HG02571 (cell line): ENCODE measurements around the gene CACNA1H.

Experiments
- ATAC-seq: cut with Tn5 transposase; IDR thresholded peaks from one replicate; pipeline ENCODE4 v1.9.1; 2021; ENCODE audit warnings: mild to moderate bottlenecking, moderate library complexity; ENCODE audit not compliant: unreplicated experiment

Gene CACNA1H

DNA sequence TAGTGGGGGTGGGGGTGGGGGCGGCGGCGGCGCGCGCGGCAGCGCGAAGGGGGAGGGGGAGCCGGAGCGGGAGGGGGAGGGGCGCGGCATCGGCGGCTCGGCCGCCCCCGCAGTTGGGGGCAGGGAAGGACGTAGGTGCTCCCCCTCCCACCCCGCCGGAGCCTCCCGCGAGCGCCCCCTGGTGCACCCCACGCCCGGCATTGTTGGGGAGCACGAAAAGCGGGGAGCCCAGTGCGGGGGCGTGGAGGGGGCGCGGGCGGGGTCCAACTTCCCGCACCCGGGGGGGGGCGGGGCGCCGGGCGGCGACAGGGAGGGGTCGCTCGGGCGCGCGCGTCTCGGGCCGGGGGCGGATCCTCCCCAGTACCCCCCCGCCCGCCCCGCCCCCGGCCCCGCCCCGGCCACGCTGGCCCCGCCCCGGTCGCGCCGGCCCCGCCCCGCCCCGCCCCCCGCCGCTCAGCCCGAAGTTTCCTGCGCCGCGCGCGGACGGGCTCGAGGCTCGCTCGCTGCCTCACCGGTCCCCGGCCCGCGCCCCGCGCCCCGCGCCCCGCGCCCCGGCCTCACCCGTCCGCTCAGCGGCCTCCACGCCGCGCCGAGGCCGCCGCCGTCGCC, at the start of gene CACNA1H:
Gene CACNA1H, plus strand, starts transcription at position 456 of the 609 bp plus-strand sequence. CDS start 632 bp downstream, outside the sequence.
- no peak for ATAC-seq

- ATAC-seq, result no peak
Measured at GRCh38 chr16:1103636-1103980, 49.3 kb upstream of the CACNA1H start.

DNA sequence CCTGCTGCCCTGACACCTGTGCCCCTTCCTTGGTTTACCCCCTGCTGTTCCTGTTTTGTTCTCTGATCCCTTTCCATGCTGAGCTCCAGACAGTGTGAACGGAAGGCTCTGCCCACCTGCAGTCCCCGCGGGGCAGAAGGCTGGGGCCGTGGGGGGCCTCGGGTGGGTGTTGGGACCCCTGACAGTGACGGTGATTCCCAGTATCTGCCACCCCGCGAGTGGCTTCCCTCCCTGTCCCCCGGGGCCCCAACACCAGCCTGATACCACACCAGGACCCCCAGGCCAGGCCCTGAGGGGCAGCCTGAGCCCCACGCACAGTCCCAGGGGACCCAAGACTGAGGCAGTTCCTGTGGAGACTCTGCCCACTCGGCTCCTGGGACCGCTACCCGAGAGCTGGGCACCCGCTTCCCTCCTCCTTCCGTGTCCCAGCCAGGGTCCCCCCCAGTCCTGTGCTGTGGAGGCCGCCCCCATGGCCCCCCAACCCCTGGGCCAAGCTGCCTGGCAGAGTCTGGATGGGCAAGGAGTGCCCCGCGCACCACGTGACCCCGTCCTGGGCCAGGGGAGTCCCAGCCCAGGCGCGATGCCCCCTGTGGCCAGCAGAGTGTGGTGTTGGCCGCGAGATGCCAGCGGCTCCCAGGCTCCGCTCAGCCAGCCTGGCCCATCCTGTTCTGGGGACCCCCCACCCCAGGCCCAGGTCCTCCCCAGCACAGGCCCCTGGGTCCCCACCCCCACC, 46.9 kb upstream of the CACNA1H start:
- ATAC-seq, result no peak

DNA sequence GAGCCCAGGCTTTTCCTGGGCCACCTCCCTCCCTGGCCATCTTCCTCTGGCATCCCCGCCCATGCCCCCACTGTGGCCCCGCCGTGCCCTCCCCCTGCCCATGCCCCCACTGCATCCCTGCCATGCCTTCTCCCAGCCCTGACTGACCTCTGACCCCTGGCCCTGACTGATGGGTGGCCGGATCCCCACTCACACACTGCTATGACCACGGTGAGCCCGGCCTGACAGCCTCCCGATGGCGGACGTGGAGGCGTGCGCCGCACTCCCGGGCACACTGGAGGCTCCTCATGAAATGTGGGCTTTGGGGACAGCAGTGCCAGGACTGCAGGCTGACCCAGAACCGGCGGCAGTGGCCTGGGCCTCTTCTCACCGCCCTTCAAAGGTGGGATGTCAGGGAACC, 46.2 kb upstream of the CACNA1H start:
- no peak for ATAC-seq

GRCh38 chr16:1107141-1107540, 45.8 kb upstream of the CACNA1H start:
- no peak for ATAC-seq

DNA sequence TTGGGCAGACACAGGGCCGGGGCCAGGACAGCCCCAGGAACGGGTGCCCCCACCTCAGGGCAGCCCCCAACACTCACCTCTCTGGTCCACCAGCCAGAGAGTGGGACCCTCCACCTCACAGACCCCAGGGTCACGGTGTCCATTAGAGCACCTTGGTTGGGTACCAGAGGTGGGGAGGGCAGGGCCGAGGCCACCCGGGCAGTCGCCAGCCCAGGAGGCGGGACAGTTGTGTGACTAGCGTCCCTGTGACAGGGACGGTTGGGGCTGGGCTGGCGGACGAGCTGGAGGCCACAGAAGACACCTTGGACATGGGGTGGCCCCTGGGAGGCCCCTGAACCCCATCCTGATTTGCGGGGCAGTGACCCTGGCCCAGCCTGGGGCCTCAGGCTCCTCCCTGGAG, 45.2 kb upstream of the CACNA1H start:
- ATAC-seq, result no peak

GRCh38 chr16:1108299-1109252, 44.3 kb upstream of the CACNA1H start:
- ATAC-seq, result no peak

DNA sequence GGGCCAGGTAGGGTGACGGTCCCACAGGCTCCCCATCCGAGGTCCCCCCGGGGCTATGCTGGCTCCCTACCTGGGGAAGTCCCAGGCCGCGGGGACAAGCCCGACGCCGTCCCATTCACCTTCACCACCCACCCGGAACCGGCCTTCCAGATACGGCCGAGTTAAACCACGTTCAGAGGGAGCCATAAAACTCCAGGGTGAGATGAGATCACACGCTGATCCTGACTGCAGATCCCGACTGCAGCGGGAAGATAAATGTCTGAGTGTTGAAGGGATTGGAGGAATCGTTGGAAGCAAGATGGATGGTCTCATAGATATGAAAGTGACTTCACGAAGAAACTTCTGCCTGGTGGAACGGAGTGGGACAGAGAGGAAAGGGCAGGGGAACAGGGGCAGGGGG, 43.3 kb upstream of the CACNA1H start:
- ATAC-seq, result no peak

DNA sequence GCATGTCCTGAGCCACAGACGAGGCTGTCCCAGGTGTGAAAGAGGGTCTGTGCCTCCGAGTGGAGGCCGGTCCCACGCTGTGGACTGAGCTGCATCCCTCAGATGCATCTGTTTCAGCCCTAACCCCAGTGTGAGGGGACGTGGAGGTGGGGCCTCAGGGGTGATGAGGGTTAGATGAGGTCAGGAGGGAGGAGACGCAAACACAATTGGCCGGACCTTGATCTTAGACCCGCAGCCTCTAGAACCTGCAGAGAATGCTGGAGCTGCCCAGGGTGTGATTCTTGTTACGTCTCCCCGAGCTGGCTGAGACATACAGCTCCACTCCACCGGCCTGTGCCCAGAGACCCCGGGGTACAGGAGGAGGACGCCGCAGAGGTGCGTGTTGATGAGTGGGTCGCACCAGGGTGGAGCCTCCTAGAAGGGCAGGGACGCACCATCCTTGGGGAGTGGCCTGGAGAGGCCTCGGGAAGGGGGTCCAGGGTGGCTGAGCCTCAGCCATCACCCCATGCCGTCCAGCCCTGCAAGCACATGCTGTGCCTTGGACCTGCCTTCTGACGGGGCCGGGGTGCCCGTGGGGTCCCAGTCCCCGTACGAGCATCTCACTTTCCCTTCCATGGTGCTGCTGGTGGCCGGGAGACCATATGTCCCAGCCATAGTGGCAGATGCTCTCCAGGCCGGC, 40.3 kb upstream of the CACNA1H start:
- no peak for ATAC-seq

- no peak for ATAC-seq
Measured at GRCh38 chr16:1113489-1113888, 39.4 kb upstream of the CACNA1H start.

DNA sequence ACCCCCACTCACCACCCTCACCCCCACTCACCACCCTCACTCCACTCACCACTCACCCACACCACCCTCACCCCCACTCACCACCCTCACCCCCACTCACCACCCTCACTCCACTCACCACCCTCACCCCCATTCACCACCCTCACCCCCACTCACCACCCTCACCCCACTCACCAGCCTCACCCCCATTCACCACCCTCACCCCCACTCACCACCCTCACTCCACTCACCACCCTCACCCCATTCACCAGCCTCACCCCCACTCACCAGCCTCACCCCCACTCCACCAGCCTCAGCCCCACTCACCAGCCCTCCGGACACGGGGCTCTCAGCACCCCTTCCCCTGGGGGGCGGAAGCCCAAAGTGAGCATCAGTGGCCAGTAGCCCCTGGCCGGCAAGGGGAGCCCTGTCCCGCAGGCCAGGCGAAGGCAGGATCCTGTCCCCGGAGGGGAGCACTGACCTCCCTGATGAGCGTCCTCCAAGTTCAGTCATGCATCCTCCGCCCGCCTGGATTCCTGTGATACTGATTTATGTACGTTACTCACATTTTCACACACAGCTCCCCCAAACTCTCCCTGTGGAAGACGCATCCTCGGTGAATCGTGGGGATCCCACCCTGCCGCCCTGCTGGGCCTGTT, 38.9 kb upstream of the CACNA1H start:
- no peak for ATAC-seq

DNA sequence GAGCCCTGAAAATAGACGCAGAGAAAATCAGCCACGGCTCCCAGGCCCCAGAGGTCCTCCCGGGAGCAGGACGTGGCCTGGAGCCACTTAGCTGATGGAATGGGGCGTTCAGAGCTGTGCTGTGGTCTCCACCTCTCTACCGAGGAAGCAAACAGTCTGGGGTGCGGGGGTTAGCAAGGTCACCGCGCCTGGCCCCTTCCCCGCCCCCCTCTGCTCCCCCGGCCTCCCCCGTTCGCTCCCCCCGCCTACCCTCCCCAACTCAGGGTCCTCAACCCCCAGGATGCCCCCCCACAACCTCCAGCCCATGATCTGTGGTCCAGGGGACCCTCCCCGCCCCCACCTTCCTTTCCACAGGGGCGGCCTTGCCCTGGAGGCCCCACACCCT, 36.2 kb upstream of the CACNA1H start:
- ATAC-seq, result no peak

- ATAC-seq, result no peak
Measured at GRCh38 chr16:1117176-1117900, 35.6 kb upstream of the CACNA1H start.

DNA sequence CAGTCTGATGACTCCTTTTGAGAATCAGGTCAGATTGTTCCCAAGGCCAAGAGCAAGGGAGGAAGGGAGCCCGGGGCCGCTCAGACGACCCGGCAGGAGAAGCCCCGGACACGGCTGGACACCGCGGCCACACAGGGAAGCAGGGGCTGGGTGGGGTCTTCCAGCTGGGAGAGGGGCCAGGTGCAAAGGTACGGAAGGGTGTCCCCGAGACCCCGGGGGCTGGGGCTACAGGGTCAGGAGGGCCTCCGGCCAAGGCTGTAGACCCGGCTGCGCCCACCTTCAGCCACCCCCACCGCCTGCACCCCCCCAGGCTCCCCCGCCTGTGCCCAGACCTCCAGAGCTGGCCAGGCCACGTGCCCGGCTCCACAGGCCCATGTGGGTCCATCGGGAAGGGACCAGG, 35.0 kb upstream of the CACNA1H start:
- no peak for ATAC-seq

DNA sequence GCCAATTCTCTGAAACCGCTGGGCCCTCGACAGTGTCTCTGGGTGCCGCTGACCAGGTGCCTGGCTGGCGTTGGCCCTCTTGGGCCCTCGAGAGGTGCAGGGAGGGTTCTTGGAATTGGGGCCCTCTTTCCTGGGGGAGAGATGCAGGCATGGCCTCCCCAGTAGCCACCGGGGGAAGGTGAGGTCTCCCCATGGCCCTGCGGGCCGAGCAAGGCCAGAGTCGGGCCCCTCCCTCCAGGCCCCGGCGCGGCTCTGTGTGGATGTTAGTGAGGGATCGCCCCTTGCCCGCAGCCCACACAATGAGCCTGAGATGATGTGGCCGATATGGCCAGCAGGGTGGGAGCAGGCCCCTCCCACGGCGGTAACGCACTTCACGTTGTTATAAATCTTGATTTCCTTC, 33.8 kb upstream of the CACNA1H start:
- no peak for ATAC-seq

- no peak for ATAC-seq
Measured at GRCh38 chr16:1119766-1120576, 32.9 kb upstream of the CACNA1H start.

- no peak for ATAC-seq
Measured at GRCh38 chr16:1120577-1120941, 32.3 kb upstream of the CACNA1H start.

DNA sequence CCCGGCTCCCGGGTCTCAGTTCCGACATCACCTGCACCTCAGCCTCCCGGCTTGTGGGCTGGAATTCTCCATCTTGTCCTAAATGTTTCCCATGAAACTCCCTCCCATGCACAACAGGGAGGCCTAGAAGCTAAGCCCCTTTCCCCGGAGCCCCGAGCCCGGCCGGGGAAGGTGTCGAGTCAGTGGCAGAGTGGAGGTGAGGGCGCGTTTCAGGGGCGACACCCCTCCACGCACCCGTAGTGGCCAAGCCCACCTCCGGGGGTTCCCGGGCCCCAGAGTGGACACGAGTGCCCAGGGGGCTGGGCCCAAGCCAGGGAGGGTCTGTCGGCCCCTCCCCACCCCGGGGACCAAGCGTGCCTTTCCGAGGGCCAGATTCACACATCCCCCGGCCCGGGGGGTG, 31.9 kb upstream of the CACNA1H start:
- ATAC-seq, result no peak
